ENCODE measurements around the gene IVD. TPM values are rescaled to one million over a fixed set of nuclear protein-coding genes. Genes with fewer than 3 reads are reported as not detected.

IVD gene
- total and polyA plus RNA-seq, 9 of the 15 experiments (the other 6 are each of a cell fraction or from before 2014, with no cell fraction given): 0.15 to 4.5 (median 2.4) TPM

DNA sequence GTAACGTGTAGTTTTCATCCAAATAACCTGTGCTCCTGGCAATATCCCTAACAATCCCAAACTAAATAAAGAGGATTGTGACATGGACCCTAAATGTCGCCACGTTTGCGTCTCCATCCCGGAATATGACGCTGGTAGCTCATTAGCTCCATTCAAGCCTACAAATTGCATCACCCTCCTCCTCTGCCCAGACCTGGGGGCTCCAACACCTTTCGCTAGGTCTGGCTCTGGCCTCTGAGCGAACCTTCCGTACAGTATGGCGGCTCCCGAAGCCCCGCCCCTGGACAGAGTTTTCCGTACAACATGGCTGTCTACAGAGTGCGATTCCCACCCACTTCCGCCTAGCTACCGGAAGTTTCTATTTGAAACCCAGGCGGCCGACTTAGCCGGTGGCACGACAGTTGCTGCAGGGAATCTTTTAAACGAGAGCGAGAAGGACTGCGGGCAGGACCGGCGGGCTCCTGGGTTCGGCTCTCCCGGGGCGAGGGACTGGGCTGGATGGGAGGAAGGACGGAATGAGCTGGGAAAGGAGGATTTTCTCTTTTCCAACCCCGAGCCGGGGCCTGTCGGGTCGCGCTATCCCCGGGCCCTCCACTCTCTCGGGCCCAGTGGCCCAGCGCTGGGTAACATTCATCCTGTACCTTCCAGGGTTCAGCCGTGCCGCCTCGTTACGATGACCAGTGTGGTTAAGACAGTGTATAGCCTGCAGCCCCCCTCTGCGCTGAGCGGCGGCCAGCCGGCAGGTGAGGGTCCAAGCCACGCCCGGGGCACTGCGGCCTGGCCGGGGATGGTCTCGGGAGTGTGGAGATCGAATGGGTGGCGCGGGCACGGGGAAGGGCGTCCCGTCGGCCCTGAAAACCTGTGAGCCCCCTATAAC is 22.8 kb upstream of the IVD start, which contains the start of gene KNSTRN (continued):
- peak; percentile 99 for TF ChIP-seq ZBTB40 (IDR thresholded peaks at IDR 0.05)
- no peak for TF ChIP-seq ZBTB40 (CRISPR knock-in tag; IDR thresholded peaks at IDR 0.05)
- TF ChIP-seq ZBED1 (IDR thresholded peaks at IDR 0.05): peak; percentile 74; the same call in 1 of the 2 replicates
- TF ChIP-seq ZNF263 (CRISPR knock-in tag; IDR thresholded peaks at IDR 0.05; ENCODE audit: borderline replicate concordance): no peak
- TF ChIP-seq KLF13 (tag; IDR thresholded peaks at IDR 0.05; ENCODE audit: borderline replicate concordance, low read depth): no peak
- no peak for TF ChIP-seq E2F5 (CRISPR knock-in tag; IDR thresholded peaks at IDR 0.05)
- no peak for TF ChIP-seq MEF2A (IDR thresholded peaks at IDR 0.05; ENCODE audit: control insufficient read depth, low read depth, low read length)
- no peak for TF ChIP-seq ZSCAN29 (IDR thresholded peaks at IDR 0.05)
- TF ChIP-seq ZNF217 (CRISPR knock-in tag; IDR thresholded peaks at IDR 0.05): no peak
- TF ChIP-seq HMG20A (CRISPR knock-in tag; conservative IDR thresholded peaks at IDR 0.05): no peak
- no peak for TF ChIP-seq ZZZ3 (IDR thresholded peaks at IDR 0.05)
- no peak for TF ChIP-seq TAF7 (tag; IDR thresholded peaks at IDR 0.05)
- no peak for TF ChIP-seq ZNF830 (CRISPR knock-in tag; IDR thresholded peaks at IDR 0.05)
- no peak for TF ChIP-seq RAD51 (IDR thresholded peaks at IDR 0.05; ENCODE audit: borderline replicate concordance, low read depth)
- TF ChIP-seq NONO (IDR thresholded peaks at IDR 0.05; ENCODE audit: low read depth in 2 of 2, low read length in 1 of 2): no peak
- TF ChIP-seq HEY1 (CRISPR knock-in tag; IDR thresholded peaks at IDR 0.05; ENCODE audit: borderline replicate concordance): no peak
- TF ChIP-seq ZNF668 (CRISPR knock-in tag; IDR thresholded peaks at IDR 0.05): no peak
- no peak for TF ChIP-seq ZNF79 (CRISPR knock-in tag; IDR thresholded peaks at IDR 0.05; ENCODE audit: low read depth)
- TF ChIP-seq FOXP1 (CRISPR knock-in tag; IDR thresholded peaks at IDR 0.05): no peak
- TF ChIP-seq ZNF354B (CRISPR knock-in tag; IDR thresholded peaks at IDR 0.05): no peak
